Duodenal mucosa (tissue), 2 donors: Measurements from ENCODE around the gene DOCK1.
A peak's percentile ranks its signal among the peaks of the same experiment; 100 is the strongest.

Experiments
- H3K27ac ChIP-seq: one replicate; pipeline ENCODE4 v1.7.0; 2013; ENCODE audit warnings: low read depth, low read length
- H3K27me3 ChIP-seq, 2 donors: one replicate each; pipeline ENCODE4 v1.7.0; 2013; ENCODE audit warnings: low read length in 2 of 2, control low read depth in 1 of 2; ENCODE audit not compliant: insufficient read depth in 2 of 2, control insufficient read depth in 1 of 2
- H3K36me3 ChIP-seq, 2 donors: one replicate each; pipeline ENCODE4 v1.7.0; 2013; ENCODE audit warnings: low read length in 2 of 2, control low read depth in 1 of 2; ENCODE audit not compliant: insufficient read depth in 2 of 2, control insufficient read depth in 1 of 2
- H3K4me1 ChIP-seq, 2 donors: one replicate each; pipeline ENCODE4 v1.7.0; 2013; ENCODE audit warnings: low read length in 2 of 2, control low read depth in 1 of 2; ENCODE audit not compliant: insufficient read depth in 2 of 2, control insufficient read depth in 1 of 2
- H3K4me3 ChIP-seq, 2 donors: one replicate each; pipeline ENCODE4 v1.7.0; 2013; ENCODE audit warnings: low read length in 2 of 2, low read depth in 1 of 2
- H3K9ac ChIP-seq, 2 donors: one replicate each; pipeline ENCODE4 v1.7.0; 2013; ENCODE audit warnings: low read length in 2 of 2, low read depth in 1 of 2
- H3K9me3 ChIP-seq, 2 donors: one replicate each; pipeline ENCODE4 v1.7.0; 2013; ENCODE audit warnings: low read length in 2 of 2, control low read depth in 1 of 2; ENCODE audit not compliant: control insufficient read depth in 1 of 2

The DOCK1 gene

DNA sequence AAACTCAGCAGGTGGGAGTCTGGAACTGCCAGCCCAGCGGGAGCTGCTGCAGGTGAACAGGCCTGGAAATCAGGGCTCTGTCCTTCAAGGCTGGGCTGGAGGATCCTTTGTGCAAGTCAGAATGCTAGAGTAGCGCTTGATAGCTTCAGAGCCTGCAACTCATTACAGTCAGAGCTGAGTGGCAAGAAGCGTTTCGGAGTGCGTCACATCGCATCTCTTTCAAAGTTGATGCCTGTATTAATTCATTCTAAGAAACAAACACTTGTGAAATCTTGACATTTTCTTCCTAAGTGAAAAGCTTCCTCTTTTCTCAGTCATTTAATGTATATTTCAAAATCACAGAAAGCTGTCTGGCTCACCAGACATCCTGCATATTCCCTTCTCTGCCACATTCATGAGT, 522.7 kb downstream of the DOCK1 start:
- Histone ChIP-seq H3K9ac (no peak overlapping the region), H3K4me3 (no peak overlapping the region), H3K36me3 (peaks cover 17 to 38% of the 10 kb centered on the region in 2 donors), H3K4me1 (no peaks in the 10 kb centered on the region), H3K9me3 (no peaks in the 10 kb centered on the region), H3K27me3 (no peaks in the 10 kb centered on the region), H3K27ac (no peak overlapping the region)

DNA sequence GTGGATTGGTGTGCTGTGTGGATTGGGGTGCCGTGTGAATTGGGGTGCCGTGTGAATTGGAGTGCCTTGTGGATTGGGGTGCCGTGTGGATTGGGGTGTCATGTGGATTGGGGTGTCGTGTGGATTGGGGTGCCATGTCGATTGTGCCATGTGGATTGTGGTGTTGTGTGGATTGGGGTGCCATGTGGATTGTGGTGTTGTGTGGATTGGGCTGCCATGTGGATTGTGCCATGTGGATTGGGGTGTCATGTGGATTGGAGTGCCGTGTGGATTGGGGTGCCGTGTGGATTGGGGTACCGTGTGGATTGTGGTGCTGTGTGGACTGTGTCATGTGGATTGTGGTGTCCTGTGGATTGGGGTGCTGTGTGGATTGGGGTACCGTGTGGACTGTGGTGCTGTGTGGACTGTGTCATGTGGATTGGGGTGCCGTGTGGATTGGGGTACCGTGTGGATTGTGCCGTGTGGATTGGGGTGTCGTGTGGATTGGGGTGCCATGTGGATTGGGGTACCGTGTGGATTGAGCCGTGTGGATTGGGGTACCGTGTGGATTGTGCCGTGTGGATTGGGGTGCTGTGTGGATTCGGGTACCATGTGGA, 523.3 kb downstream of the DOCK1 start:
- no peak overlapping the region for H3K4me3 ChIP-seq
- no peak overlapping the region for H3K9ac ChIP-seq
- H3K9me3 ChIP-seq, result no peaks in the 10 kb centered on the region
- no peak overlapping the region for H3K27ac ChIP-seq
- H3K36me3 ChIP-seq, result peaks cover 18 to 35% of the 10 kb centered on the region in 2 donors
- H3K4me1 ChIP-seq, result no peaks in the 10 kb centered on the region
- no peaks in the 10 kb centered on the region for H3K27me3 ChIP-seq

GRCh38 chr10:127429601-127430312, 524.5 kb downstream of the DOCK1 start:
- Histone ChIP-seq H3K9ac (no peak overlapping the region), H3K4me1 (no peaks in the 10 kb centered on the region), H3K27ac (no peak overlapping the region), H3K4me3 (no peak overlapping the region), H3K36me3 (peaks cover 18 to 33% of the 10 kb centered on the region in 2 donors), H3K9me3 (no peaks in the 10 kb centered on the region), H3K27me3 (no peaks in the 10 kb centered on the region)

GRCh38 chr10:127431525-127431924, 526.3 kb downstream of the DOCK1 start:
- peaks cover 18 to 21% of the 10 kb centered on the region in 2 donors for H3K36me3 ChIP-seq
- no peak overlapping the region for H3K27ac ChIP-seq
- H3K9me3 ChIP-seq, result no peaks in the 10 kb centered on the region
- no peak overlapping the region for H3K9ac ChIP-seq
- no peaks in the 10 kb centered on the region for H3K4me1 ChIP-seq
- no peak overlapping the region for H3K4me3 ChIP-seq
- no peaks in the 10 kb centered on the region for H3K27me3 ChIP-seq

DNA sequence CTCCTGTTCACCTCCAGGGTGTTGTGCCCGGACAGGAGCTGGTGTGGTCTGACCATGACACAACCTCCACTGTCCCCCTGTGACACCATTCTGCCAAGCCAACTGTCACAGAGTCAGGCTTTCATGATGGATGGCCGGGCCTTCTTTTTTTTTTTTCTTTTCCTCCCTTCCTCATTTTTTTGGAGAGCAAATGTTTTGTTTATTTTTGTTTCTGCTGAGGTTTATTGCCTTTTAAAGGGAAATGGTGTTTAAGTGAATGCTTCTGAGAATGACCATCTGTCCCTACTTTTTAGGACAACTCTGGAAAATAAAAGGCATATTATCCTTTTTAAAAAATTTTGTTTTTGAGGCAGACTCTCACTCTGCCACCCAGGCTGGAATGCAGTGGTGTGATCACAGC, 528.8 kb downstream of the DOCK1 start:
- H3K9me3 ChIP-seq, result no peaks in the 10 kb centered on the region

DNA sequence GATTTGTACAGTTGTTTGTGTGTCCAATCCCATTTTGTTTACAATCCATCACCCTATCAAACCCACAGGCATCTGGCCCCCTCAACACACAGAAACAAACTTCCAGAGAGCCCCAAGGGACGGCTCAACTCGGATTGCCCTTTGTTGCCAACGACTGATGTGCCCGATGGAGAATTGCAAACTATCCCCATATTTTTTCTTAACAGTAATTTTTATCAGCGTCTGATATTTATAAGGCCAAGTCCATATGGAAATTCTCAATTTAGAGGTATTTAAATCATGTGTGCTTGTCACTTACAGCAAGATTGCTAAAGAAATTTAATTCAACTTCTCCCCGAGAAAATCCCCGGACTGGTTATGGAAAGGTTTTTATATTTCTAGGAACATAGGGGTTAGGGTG, 530.0 kb downstream of the DOCK1 start:
- no peaks in the 10 kb centered on the region for H3K9me3 ChIP-seq
- H3K36me3 ChIP-seq, result peaks cover 7 to 8% of the 10 kb centered on the region in 2 donors
- H3K4me1 ChIP-seq, result no peaks in the 10 kb centered on the region
- no peak overlapping the region for H3K27ac ChIP-seq
- no peaks in the 10 kb centered on the region for H3K27me3 ChIP-seq
- H3K9ac ChIP-seq, result no peak overlapping the region
- no peak overlapping the region for H3K4me3 ChIP-seq

More for the DNA sequence above, 528.8 kb downstream of the DOCK1 start:
- no peak overlapping the region for H3K4me3 ChIP-seq
- no peak overlapping the region for H3K9ac ChIP-seq
- H3K27me3 ChIP-seq, result no peaks in the 10 kb centered on the region
- peaks cover 8% of the 10 kb centered on the region in 2 donors for H3K36me3 ChIP-seq
- no peaks in the 10 kb centered on the region for H3K4me1 ChIP-seq
- H3K27ac ChIP-seq, result no peak overlapping the region

- Histone ChIP-seq H3K4me1 (no peaks in the 10 kb centered on the region), H3K9ac (no peak overlapping the region), H3K27ac (no peak overlapping the region), H3K27me3 (no peaks in the 10 kb centered on the region), H3K4me3 (no peak overlapping the region), H3K36me3 (peaks cover 0 to 31% of the 10 kb centered on the region in 2 donors), H3K9me3 (no peaks in the 10 kb centered on the region)
These were observed 535.1 kb downstream of the DOCK1 start for GRCh38 chr10:127440371-127440770.

GRCh38 chr10:127441350-127442219, 536.4 kb downstream of the DOCK1 start:
- Histone ChIP-seq H3K27me3 (no peaks in the 10 kb centered on the region), H3K36me3 (peaks cover 0 to 31% of the 10 kb centered on the region in 2 donors), H3K4me3 (no peak overlapping the region), H3K9me3 (no peaks in the 10 kb centered on the region), H3K9ac (no peak overlapping the region), H3K27ac (peak overlapping the region; percentile 27), H3K4me1 (no peaks in the 10 kb centered on the region)

DNA sequence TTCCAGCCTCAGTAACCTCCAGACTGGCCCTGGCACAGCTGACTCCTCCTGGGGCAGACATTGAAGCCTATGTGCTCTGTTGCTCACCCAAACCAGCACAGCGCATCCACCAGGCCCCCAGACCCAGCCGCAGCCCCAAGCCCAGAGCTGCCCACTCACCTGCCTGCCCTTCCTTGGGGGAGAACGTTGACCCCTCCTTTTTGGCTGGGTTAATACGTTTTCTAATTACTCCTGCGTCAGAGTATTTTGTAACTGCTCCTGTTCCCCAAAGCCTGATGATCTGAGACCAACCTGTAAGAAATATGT, 536.9 kb downstream of the DOCK1 start:
- Histone ChIP-seq H3K9ac (no peak overlapping the region), H3K9me3 (no peaks in the 10 kb centered on the region), H3K4me3 (no peak overlapping the region), H3K4me1 (no peaks in the 10 kb centered on the region), H3K36me3 (peaks cover 0 to 31% of the 10 kb centered on the region in 2 donors), H3K27ac (peak overlapping the region; percentile 27), H3K27me3 (no peaks in the 10 kb centered on the region)

DNA sequence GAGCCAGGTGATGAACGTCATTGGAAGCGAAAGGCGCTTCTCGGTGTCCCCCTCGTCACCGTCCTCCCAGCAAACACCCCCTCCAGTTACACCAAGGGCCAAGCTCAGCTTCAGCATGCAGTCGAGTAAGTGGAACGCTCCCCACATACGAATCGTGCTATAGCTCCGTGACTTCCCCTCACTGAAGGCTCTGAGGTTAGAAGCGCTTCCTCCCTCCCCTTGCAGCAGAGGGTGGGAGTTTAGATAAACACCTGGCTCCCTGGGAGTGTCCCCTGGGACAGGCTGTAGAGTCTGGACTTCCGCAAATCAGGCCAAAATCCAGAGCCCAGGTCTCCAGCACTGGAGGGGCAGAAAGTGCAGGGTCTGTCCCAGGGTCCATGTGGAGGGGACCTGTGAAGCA, 538.9 kb downstream of the DOCK1 start:
- Histone ChIP-seq H3K4me3 (no peak overlapping the region), H3K9me3 (no peaks in the 10 kb centered on the region), H3K36me3 (peaks cover 0 to 41% of the 10 kb centered on the region in 2 donors), H3K4me1 (no peaks in the 10 kb centered on the region), H3K27me3 (no peaks in the 10 kb centered on the region), H3K9ac (no peak overlapping the region), H3K27ac (no peak overlapping the region)
